Colonic mucosa (tissue), 4 donors: ENCODE data around the gene IARS1. TPM values are rescaled to one million over a fixed set of nuclear protein-coding genes. Genes with fewer than 3 reads are reported as not detected.

Source experiments
- DNase-seq: peaks from one replicate; pipeline ENCODE4 v3.0.0-alpha.2; 2020
- H3K27ac ChIP-seq: fragments of 200-600 bp; one replicate; pipeline ENCODE4 v1.8.0; 2021
- H3K27me3 ChIP-seq: fragments of 200-600 bp; one replicate; pipeline ENCODE4 v1.8.0; 2021
- H3K36me3 ChIP-seq: fragments of 200-600 bp; one replicate; pipeline ENCODE4 v1.8.0; 2021
- H3K4me1 ChIP-seq: fragments of 200-600 bp; one replicate; pipeline ENCODE4 v1.8.0; 2021; ENCODE audit warnings: mild to moderate bottlenecking
- H3K4me3 ChIP-seq: fragments of 200-600 bp; one replicate; pipeline ENCODE4 v1.8.0; 2021
- H3K9ac ChIP-seq, 2 donors: one replicate each; pipeline ENCODE4 v1.7.0; 2013; ENCODE audit warnings: control low read depth in 2 of 2, low read depth in 2 of 2, low read length in 2 of 2
- H3K9me3 ChIP-seq: fragments of 200-600 bp; one replicate; pipeline ENCODE4 v1.8.0; 2021
- intact Hi-C: fragments of 100-400 bp; cut with DNase I; formaldehyde crosslinking; loops from one replicate; pipeline ENCODE4 v1.14.1; 2022
- total RNA-seq, 2 donors: library from RNA; stranded (reverse); fragmentation: NEBNext Ultra II Directional in 1 of 2; extraction: Animal tissue kit (Norgen Biotek cat#: 25700) in 1 of 2; gene quantifications; one replicate each; pipeline ENCODE4 v1.2.1, GENCODE V29; 2021
- TF ChIP-seq, protein P1 (sequence below): fragments of 200-600 bp; IDR thresholded peaks from one replicate; pipeline ENCODE4 v1.8.0; 2022; ENCODE audit warnings: antibody characterized with exemption, mild to moderate bottlenecking
- donor health status: healthy.
- donor health status: DM: no; HTN: no; CAD: no.
- donor health status: DM: no; HTN: no; CAD: no.

Gene IARS1
- total RNA-seq, 2 donors from 2014 or later: 52.4 to 109 TPM

DNA sequence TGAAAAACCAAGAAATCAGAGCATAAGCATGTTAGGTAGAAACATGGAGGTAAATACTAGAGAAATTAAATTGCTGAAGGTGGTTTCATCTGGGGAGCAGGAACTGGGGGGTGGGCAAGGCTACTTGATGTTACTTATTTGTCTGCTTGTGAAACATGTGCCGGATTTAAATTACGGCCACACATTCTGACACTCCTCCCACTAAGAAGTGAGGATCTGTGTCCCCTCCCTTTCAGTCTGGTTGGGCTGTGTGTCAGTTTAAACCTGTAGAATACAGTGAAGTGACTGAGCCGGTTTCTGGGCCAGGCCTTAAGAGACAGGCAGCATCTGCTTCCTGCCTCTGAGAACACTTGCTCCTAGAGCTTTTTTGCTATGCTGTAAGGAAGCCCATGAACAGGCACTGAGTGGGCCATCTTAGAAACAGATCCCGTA is 2.3 kb upstream of the IARS1 start:
- Histone ChIP-seq H3K4me1 (peaks cover 11% of the 10 kb centered on the region), H3K27ac (no peak overlapping the region), H3K36me3 (peaks cover 9% of the 10 kb centered on the region), H3K27me3 (no peaks in the 10 kb centered on the region), H3K4me3 (no peak overlapping the region), H3K9ac (no peak overlapping the region), H3K9me3 (no peaks in the 10 kb centered on the region)
- TF ChIP-seq, protein P1, sequence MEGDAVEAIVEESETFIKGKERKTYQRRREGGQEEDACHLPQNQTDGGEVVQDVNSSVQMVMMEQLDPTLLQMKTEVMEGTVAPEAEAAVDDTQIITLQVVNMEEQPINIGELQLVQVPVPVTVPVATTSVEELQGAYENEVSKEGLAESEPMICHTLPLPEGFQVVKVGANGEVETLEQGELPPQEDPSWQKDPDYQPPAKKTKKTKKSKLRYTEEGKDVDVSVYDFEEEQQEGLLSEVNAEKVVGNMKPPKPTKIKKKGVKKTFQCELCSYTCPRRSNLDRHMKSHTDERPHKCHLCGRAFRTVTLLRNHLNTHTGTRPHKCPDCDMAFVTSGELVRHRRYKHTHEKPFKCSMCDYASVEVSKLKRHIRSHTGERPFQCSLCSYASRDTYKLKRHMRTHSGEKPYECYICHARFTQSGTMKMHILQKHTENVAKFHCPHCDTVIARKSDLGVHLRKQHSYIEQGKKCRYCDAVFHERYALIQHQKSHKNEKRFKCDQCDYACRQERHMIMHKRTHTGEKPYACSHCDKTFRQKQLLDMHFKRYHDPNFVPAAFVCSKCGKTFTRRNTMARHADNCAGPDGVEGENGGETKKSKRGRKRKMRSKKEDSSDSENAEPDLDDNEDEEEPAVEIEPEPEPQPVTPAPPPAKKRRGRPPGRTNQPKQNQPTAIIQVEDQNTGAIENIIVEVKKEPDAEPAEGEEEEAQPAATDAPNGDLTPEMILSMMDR: no peak
- DNase-seq: no peak
- intact Hi-C loops: loop anchor here (5.0 kb wide), 1 partner anchor 164 kb away; no protein-coding TSS in a partner anchor

DNA sequence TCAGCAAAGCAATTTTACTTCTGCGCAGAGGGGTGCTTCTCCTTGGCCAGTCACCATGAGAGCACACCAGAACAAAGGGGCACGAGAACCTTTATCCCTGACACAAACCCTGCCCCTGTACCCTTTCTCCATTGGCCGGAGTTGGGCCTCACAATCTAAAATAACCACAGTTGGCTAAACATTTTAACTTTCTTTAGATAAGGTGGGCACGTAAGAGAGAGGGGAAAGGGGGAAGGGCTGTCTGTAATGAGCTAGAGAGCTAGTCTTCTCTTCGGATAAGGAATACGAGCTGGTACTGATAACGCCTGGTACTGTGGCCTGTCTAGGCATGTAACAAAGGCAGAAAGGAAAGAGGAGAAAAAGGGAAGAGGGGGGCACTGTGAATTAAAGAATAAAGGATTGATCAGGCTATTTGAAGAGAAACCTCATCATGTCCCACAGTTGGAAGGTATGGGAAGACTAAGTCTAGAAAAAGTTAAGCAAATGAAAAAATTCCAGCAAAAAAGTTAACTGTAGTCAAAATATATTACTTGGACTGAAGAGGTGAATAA is 1.8 kb upstream of the IARS1 start:
- H3K4me1 ChIP-seq: peaks cover 11% of the 10 kb centered on the region
- intact Hi-C loops: loop anchor here (5.0 kb wide), 1 partner anchor 163 kb away; no protein-coding TSS in a partner anchor
- H3K27ac ChIP-seq: no peak overlapping the region
- no peaks in the 10 kb centered on the region for H3K9me3 ChIP-seq
- H3K27me3 ChIP-seq: no peaks in the 10 kb centered on the region
- no peak overlapping the region for H3K4me3 ChIP-seq
- TF ChIP-seq, protein P1: no peak
- DNase-seq: no peak
- peaks cover 9% of the 10 kb centered on the region for H3K36me3 ChIP-seq
- no peak overlapping the region for H3K9ac ChIP-seq

DNA sequence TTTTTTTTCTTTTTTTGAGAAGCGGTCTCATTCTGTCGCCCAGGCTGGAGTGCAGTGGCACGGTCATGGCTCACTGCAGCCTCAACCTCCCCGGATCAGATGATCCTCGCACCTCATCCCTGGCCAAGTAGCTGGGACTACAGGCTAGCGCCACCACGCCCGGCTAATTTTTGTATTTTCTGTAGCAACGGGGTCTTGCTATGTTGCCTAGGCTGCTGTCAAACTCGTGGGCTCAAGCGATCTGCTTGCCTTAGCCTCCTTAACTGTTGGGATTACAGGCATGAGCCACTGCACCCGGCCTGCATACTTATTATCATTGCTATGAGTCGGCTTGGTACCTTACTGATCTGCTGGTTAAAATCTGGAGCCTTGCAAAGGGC is 790 bp upstream of the IARS1 start:
- intact Hi-C loops: no loop called here
- TF ChIP-seq, protein P1: no peak
- H3K4me1 ChIP-seq: peaks cover 11% of the 10 kb centered on the region
- H3K27me3 ChIP-seq: no peaks in the 10 kb centered on the region
- DNase-seq: peak; percentile 20
- H3K36me3 ChIP-seq: peaks cover 9% of the 10 kb centered on the region
- H3K9me3 ChIP-seq: no peaks in the 10 kb centered on the region
- H3K27ac ChIP-seq: peak overlapping the region; percentile 78
- H3K9ac ChIP-seq: peak overlapping the region; percentile 68 to 82
- peak overlapping the region; percentile 82 for H3K4me3 ChIP-seq

DNA sequence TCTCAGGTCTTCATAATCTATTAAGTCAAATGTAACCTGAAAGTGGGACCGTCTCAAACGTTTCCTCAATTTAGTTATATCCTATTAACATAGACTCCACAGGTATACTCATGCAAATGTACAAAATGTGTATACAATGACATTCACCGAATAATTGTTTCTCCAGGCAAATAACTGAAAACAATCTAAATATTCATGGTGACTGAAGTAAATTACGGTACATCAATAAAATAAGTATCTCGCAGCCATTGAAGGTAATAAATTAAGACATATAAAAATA is 482 bp downstream of the IARS1 start:
- Histone ChIP-seq H3K27ac (no peak overlapping the region), H3K36me3 (peaks cover 1% of the 10 kb centered on the region), H3K4me1 (peaks cover 11% of the 10 kb centered on the region), H3K4me3 (peak overlapping the region; percentile 82), H3K9ac (peak overlapping the region in 1 of 2 donors; percentile 82), H3K9me3 (no peaks in the 10 kb centered on the region), H3K27me3 (no peaks in the 10 kb centered on the region)
- TF ChIP-seq, protein P1: no peak
- no peak for DNase-seq
- intact Hi-C loops: no loop called here

DNA sequence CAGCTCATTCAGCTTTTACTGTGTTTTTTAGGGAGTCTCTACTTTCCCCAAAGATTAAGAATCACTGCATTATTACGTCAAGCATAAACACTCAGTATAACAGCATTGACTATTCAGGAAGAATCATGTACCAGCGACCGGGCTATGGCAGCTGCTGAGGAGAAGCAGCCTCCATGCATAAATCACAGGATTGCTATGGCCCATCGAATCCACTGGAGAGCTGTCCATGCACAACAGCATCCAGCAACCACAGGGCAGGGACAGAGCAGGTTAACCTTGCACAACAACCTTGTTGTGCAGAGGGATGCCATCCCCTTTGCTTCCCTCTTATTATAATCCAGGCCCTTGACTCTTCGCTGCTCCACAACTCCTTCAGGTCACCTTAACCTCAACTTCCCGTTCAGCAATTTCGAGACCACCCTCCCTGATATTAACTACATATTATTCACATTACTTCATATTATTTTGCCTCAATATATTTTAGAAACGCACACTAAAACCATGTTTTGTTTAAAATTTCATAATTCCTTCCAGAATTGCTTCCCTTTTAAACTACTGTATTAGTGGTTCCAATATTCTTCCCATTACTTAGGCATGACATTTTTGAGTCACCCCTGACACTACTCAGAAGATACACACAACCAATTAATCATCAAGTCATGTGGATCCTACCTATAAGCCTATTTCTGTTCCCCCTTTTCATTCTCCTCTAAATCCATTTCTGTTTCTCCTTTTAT is 991 bp downstream of the IARS1 start:
- TF ChIP-seq, protein P1: no peak
- Histone ChIP-seq H3K4me3 (peak overlapping the region; percentile 82), H3K4me1 (peaks cover 11% of the 10 kb centered on the region), H3K27ac (no peak overlapping the region), H3K9ac (peak overlapping the region in 1 of 2 donors; percentile 82), H3K9me3 (no peaks in the 10 kb centered on the region), H3K36me3 (no peaks in the 10 kb centered on the region), H3K27me3 (no peaks in the 10 kb centered on the region)
- DNase-seq: no peak
- intact Hi-C loops: no loop called here
